Middle frontal gyrus (tissue), 1 donor: ENCODE measurements around the gene NEBL.

Experiments used
- DNase-seq: peaks from one replicate; pipeline ENCODE4 v3.0.0-alpha.2; 2015; ENCODE audit warnings: low spot score; ENCODE audit errors: extremely low spot score

Gene NEBL

DNA sequence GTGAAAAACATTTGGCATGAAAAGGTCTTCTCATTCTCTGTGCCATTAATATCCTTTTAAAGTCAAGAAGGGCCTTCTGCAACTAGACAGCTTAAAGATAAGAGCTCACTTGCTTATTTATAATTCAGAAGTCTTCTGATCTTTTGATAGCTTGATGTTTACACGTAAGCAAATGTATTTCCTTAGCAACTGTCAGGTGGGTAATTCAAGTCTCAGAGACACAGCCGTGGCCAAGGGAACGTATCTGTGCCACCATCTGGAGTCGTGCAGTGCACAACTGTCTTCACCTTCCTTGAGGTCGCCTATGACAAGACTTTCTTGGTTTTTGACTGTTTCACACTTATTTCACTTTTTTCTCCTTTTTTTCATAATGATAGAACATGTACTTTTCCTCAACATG lies 4.0 kb upstream of the NEBL start:
- DNase-seq, result no peak

GRCh38 chr10:20898866-20899535 lies 1.9 kb upstream of the NEBL start:
- DNase-seq, result no peak

DNA sequence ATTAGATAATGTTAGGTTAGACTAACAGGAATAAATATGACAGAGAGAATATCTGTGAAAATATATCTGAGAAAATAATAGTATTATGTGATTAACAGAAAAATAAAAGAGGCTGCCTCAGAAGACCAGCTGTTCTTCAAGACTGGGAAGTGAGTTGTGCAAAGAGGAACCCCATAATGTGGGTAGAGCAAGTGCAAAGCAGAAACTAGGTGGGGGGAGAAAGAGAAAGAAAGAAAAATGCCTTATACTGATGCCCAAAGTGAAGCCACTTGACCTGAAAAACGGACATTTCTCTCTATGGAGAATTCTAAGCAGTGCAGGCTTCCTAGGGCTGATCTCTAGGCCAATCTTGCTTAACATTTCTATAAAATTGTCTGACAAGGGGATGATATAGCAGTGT lies 3.8 kb downstream of the NEBL start:
- DNase-seq, result no peak

DNA sequence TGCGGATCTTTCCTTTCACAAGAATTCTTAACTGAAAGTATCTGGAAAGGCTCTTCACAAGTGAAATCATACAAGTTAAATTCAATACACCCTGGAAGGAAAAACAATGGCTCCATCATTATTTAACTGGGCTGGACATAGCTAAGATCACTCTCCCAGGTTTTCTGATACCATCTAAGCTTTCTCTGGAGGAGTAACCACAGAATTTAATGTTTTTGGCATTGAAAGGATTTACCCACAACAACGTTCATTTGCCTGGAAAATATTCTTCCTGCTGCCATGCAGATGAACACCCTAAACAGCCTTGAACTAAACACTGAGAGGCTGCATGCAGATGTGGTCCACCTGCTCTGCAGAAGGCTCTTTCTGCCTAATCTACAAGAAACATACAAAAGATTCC lies 4.3 kb downstream of the NEBL start:
- DNase-seq, result no peak

DNA sequence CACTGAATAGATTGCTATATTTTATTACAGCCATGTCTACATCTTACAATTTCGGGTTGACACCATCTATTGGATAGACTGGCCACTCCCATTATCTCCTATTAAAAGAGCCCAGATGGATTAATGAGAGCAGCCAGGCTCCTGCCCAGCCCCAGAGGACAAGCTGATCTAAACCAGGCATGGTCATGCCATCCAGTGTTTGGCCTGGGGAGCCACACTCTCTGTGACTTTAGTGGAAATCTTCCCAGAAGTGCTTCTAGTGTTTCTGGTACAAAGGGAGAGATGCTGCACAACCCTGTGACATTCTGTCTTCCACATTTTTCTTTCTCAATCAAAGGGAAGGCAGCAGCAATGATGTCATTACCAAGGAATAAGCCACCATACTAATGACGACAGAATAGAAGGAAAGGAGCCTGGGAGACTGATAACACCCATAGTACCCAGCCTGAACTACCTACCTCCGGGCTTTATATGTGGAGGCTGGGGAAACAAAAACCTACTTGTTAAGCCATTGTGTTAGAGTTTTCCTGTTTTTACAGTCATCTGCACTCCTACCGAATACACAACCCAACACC lies 5.0 kb downstream of the NEBL start:
- DNase-seq, result no peak

DNA sequence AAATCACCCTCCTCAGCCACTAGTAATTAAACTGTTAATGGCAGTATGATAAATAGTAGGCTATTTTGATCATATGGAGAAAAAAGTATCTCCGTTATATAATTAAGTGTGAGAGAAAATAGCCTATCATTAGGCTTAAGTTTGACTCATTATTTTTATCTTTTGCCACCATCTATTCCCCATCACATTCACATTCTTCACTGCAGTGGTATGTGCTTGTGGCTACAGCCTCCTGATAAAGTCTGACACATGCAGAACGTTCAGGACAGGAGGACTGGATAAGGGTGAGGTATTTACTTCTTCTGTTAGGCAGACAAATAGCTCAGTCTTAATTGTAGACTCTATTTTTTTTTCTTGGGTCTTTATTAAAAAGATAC lies 5.8 kb downstream of the NEBL start:
- DNase-seq, result no peak

DNA sequence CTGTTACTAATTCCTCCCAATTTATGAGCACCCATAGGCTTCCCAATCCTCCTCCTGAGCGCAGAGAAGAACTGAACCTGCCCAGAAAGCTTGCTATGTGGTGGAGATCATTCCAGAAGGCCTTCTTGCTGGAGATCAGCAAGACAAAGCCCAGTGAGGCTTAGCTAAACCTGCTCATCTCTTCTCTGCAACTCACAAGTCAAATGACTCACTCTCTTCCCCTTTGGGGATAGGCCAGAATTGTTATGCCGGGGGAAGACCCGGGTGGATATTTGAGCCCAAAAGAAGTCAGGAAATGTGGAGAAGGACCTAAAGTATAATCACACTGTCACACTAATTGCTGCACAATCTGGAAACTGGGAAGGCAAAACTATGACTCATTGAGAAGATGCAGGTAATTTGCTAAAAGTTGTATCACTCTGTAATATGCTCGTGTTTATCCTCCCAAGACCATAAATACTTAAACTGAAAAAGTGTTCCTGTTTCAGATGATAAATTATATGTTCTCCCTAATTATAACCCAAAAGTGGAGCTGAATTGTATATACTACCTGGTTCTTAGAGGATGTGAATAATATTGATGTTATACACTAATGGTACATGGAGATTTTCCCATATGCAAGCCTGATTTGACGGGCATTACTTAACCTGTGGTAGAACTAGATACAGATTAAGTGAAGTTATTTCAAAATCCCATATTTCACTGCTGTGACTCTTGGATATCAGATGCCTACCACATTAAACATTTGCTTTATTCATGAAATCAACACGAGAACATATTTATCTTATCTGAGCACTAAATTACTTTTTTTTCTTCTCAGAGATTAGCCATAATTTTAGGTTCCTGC lies 6.4 kb downstream of the NEBL start:
- no peak for DNase-seq

DNA sequence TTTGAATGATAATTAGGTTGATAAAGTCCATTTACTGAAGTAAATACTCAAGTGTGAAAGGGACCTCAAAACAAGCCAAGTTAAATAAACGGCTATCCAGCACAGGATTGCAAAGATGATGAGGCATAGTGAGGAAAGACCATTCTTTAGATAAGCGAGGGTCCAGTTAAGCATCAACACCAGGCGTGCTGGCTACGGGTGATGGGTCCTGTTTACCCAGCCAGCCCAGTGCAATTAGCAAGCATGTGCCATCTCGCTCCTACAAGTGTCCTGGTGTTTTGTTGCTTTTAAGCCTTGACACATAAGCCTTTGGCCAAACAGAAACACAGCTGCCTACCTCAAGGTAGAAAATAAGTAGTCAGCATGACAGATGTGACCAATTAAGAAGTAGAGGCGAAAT lies 7.1 kb downstream of the NEBL start:
- no peak for DNase-seq

GRCh38 chr10:20888620-20889330 lies 8.3 kb downstream of the NEBL start:
- no peak for DNase-seq

- no peak for DNase-seq
Measured at GRCh38 chr10:20887706-20888555, 9.2 kb downstream of the NEBL start.

DNA sequence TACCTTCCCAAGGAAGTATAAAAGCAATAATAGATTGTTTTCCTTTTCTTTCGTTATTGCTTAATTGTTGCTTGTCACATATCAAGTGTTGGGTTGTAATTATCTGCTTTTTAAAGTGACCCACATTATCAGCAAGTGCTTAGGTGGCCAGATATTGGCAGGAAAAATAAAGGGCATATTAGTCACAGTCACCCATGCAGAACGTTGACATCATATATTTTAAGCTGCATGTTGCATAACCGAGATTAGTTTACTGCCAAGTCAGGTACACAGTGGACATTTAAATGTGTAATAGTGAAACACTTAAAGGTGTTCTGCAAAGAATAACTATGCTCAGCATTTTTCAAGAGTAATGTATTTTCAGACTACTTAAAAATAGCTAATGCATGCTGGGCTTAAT lies 11.4 kb downstream of the NEBL start:
- no peak for DNase-seq

- DNase-seq, result no peak
Measured at GRCh38 chr10:20883552-20883951, 13.6 kb downstream of the NEBL start.

DNA sequence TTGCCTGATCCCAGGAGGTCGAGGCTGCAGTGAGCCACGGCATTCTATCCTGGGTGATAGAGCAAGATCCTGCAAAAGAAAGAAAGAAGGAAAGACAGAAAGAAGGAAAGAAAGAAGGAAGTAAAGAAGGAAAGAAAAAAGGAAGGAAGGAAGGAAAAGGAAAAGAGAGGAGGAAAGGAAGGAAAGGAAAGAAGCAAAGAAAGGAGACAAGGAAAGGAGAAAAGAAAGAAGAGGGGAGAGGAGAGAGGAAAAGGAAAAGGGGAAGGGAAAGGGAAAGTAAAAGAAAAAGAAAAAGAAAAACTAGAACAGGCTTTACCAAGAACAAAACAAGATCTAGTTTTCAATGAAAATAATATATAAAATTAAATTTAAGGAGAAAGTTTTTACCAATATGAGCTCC lies 15.0 kb downstream of the NEBL start:
- DNase-seq, result no peak

- no peak for DNase-seq
Measured at GRCh38 chr10:20879136-20879535, 18.0 kb downstream of the NEBL start.

GRCh38 chr10:20877986-20878983 lies 18.8 kb downstream of the NEBL start:
- no peak for DNase-seq

DNA sequence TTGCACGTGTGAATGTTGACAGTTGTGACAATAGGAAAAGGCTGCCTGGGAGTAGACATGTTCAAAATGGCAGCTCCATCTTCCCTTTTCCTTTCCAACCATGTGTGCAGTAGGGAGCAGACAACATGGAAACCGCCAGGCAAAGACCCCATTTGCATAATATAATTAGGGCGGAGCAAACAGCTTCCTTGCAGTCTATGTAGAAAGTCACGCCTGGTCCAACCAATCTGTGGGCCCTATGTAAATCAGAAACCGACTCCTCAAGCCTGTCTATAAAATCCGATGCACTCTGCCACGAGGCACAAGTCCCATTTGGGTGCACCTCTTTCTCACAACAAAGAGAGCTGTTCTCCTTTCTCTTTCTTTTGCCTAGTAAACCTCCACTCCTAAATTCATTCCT lies 19.6 kb downstream of the NEBL start:
- no peak for DNase-seq

GRCh38 chr10:20874261-20874660 lies 22.9 kb downstream of the NEBL start:
- DNase-seq, result no peak

DNA sequence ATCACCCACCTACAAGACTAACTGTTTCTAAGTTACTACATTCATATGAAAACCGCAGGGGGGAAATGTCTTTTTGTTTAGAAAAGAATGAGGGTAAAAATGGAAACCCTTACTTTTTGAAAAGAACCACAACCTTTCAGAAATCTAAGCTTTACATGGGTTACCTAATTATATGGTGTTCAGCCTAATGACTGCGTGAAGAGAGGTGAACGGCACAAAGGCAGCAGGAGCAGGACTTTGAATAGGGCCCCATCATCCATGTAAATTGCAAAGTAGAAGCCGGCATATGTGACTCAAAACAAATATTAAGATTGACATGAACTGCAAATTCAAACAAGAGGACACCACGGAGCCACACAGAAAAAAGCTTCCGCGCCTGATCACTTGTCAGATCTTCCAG lies 25.1 kb downstream of the NEBL start:
- no peak for DNase-seq

DNA sequence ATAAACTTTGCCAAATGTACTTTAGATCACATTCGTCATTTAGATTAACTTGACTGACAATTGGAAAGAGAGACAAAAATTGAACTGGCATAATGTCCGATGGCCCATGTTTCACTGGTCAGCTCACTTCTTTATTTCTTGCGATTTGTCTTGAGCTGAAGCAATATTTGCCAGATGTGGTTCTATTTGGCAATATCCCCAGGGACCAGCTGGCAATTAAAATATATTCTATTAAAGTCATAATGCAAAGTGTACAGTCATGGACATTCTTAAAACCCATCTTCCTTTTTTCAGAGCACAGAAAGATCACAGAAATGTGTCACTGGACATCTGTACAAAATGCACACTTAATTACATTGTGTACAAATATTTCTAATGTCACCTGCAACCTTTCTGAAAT lies 26.3 kb downstream of the NEBL start:
- no peak for DNase-seq

DNA sequence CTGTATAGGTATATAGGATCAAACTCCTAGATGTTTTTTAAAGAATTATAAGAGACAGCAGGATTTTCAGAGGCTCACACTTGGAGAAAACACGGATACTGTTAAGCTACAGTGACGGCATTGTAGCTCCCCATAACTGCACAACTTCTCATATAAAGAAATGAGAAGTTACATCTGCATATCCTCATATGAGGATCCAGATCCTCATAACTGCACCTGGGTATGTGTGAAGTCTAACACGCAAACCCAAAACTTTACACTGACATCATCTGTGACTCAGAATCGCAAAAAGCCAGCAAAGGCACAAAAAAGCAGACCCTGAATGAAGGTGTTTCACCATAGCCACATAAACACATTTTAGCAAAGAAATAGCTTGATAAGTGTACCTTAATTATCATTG lies 34.1 kb downstream of the NEBL start:
- DNase-seq, result no peak
